Endothelial cell of umbilical vein (primary cell): Measurements from ENCODE around the gene PCNT. TPM values are rescaled to one million over a fixed set of nuclear protein-coding genes. Genes with fewer than 3 reads are reported as not detected.

Experiments used
- BruUV-seq: library from RNA; stranded (reverse); fragments of 400-500 nt; replicated peaks from 2 replicates; lab custom pipeline; 2021; lab: Mats Ljungman, UMichigan
- CTCF ChIA-PET: fragments of 300-600, 350-600 bp; sonication (Branson Sonifier 250); formaldehyde crosslinking; loops from one replicate; lab custom pipeline; 2021; ENCODE audit warnings: antibody characterized with exemption, inconsistent platforms; lab: Charles Lee
- POLR2A ChIA-PET: fragments of 300-600, 350-600 bp; sonication (Branson Sonifier 250); formaldehyde crosslinking; loops from one replicate; lab custom pipeline; 2021; ENCODE audit warnings: antibody characterized with exemption, inconsistent platforms; lab: Charles Lee
- DNase-seq: peaks from one replicate; pipeline ENCODE4 v3.0.0-alpha.2; 2011; ENCODE audit warnings: low read depth, low spot score
- FAIRE-seq: peaks from 2 replicates; lab custom pipeline; 2011; peaks lifted over from hg19 to GRCh38; lab: Jason Lieb, UNC
- H2AFZ ChIP-seq: 2 replicates; pipeline ENCODE4 v1.6.0; 2012; ENCODE audit warnings: low read depth, low read length, control low read depth, inconsistent platforms
- H3K27ac ChIP-seq: 2 replicates; pipeline ENCODE4 v1.5.1; 2011; ENCODE audit warnings: low read depth, mild to moderate bottlenecking, control low read depth, low read length, moderate library complexity; ENCODE audit not compliant: insufficient read depth
- H3K27me3 ChIP-seq, 2 experiments: 2 replicates each; pipeline versions ENCODE4 v1.6.0 to v1.6.1; 2011; ENCODE audit warnings: low read length in 2 of 2, mixed read lengths in 1 of 2; ENCODE audit not compliant: control insufficient read depth in 2 of 2, insufficient read depth in 2 of 2
- H3K36me3 ChIP-seq, 2 experiments: 2 replicates in 1 of 2; 3 replicates in 1 of 2; pipeline ENCODE4 v1.5.1; 2011; ENCODE audit warnings: low read length in 2 of 2, mild to moderate bottlenecking in 1 of 2, moderate library complexity in 1 of 2; ENCODE audit not compliant: control insufficient read depth in 2 of 2, insufficient read depth in 2 of 2; ENCODE audit errors: extremely low read depth in 1 of 2
- H3K4me1 ChIP-seq: 3 replicates; pipeline ENCODE4 v1.5.1; 2011; ENCODE audit warnings: mild to moderate bottlenecking, low read length; ENCODE audit not compliant: control insufficient read depth, insufficient read depth; ENCODE audit errors: extremely low read depth
- H3K4me2 ChIP-seq: 2 replicates; pipeline ENCODE4 v1.6.1; 2011; ENCODE audit warnings: low read length, control low read depth, mixed read lengths; ENCODE audit not compliant: insufficient read depth
- H3K4me3 ChIP-seq, 3 experiments: fragments of 200-600 bp in 1 of 3; sonication (generic), shearing (Covaris generic) in 1 of 3; replicated peaks in 1 of 3; 2 replicates each; pipeline ENCODE4 v1.5.1; 2011 to 2016; ENCODE audit warnings: control low read depth in 3 of 3, low read length in 3 of 3, mild to moderate bottlenecking in 2 of 3, inconsistent platforms in 1 of 3, low read depth in 1 of 3, moderate library complexity in 1 of 3; ENCODE audit not compliant: insufficient read depth in 1 of 3
- H3K79me2 ChIP-seq: 2 replicates; pipeline ENCODE4 v1.6.0; 2012; ENCODE audit warnings: low read length, inconsistent platforms; ENCODE audit not compliant: control insufficient read depth, insufficient read depth
- H3K9ac ChIP-seq: replicated peaks from 2 replicates; pipeline ENCODE3; 2011; ENCODE audit warnings: low read length, control low read depth; ENCODE audit not compliant: insufficient read depth; ENCODE audit errors: extremely low read depth
- H3K9me1 ChIP-seq: replicated peaks from 3 replicates; pipeline ENCODE4 v1.6.0; 2011; ENCODE audit warnings: mild to moderate bottlenecking, low read length; ENCODE audit not compliant: control insufficient read depth, insufficient read depth; ENCODE audit errors: extremely low read depth
- H3K9me3 ChIP-seq: replicated peaks from 2 replicates; pipeline ENCODE4 v1.5.1; 2012; ENCODE audit warnings: low read length, inconsistent platforms; ENCODE audit not compliant: control insufficient read depth, insufficient read depth
- H4K20me1 ChIP-seq: replicated peaks from 2 replicates; pipeline ENCODE3; 2011; ENCODE audit warnings: mild to moderate bottlenecking, low read length; ENCODE audit not compliant: control insufficient read depth, insufficient read depth; ENCODE audit errors: extremely low read depth
- EZH2 ChIP-seq: IDR thresholded peaks from 2 replicates; pipeline ENCODE4 v1.6.1; 2012; ENCODE audit warnings: borderline replicate concordance, low read depth, mild to moderate bottlenecking, moderate library complexity, low read length, inconsistent platforms; ENCODE audit not compliant: severe bottlenecking
- FOS ChIP-seq: IDR thresholded peaks from 2 replicates; pipeline ENCODE4 v1.6.1; 2011; ENCODE audit warnings: mild to moderate bottlenecking, low read length, moderate library complexity, borderline replicate concordance; ENCODE audit not compliant: insufficient read depth
- GATA2 ChIP-seq: IDR thresholded peaks from 2 replicates; pipeline ENCODE4 v1.7.0; 2011; ENCODE audit warnings: low read depth, mild to moderate bottlenecking, moderate library complexity, mixed read lengths, low read length; ENCODE audit not compliant: insufficient read length, insufficient read depth
- JUN ChIP-seq: IDR thresholded peaks from 2 replicates; pipeline ENCODE4 v1.6.1; 2011; ENCODE audit warnings: borderline replicate concordance, low read depth; ENCODE audit not compliant: insufficient read length, insufficient read depth
- MAX ChIP-seq: IDR thresholded peaks from 2 replicates; pipeline ENCODE4 v1.6.1; 2011; ENCODE audit not compliant: insufficient read depth, insufficient read length
- MYC ChIP-seq: IDR thresholded peaks from one replicate; pipeline ENCODE4 v1.6.1; 2011; ENCODE audit warnings: mild to moderate bottlenecking, low read depth, low read length
- POLR2A ChIP-seq: IDR thresholded peaks from 2 replicates; pipeline ENCODE4 v1.6.1; 2012; ENCODE audit warnings: low read depth, mild to moderate bottlenecking, control low read depth, low read length
- POLR2AphosphoS5 ChIP-seq: IDR thresholded peaks from 2 replicates; pipeline ENCODE4 v1.6.1; 2012; ENCODE audit warnings: low read depth, mild to moderate bottlenecking, control low read depth, low read length, moderate library complexity; ENCODE audit not compliant: insufficient read depth
- dilution Hi-C: fragments of 300-500 bp; cut with MboI; formaldehyde crosslinking; loops from one replicate; pipeline ENCODE4 v1.15.0; 2019; ENCODE audit warnings: low sequenced_read_pairs; ENCODE audit not compliant: extremely low pct_ligation_motif_present
- intact Hi-C: fragments of 100-400 bp; cut with micrococcal nuclease; formaldehyde crosslinking; loops from one replicate; pipeline ENCODE4 v1.10.0; 2022
- polyA plus RNA-seq, 4 experiments: library from polyadenylated mRNA; depleted of rRNA in 3 of 4; stranded (reverse) in 3 of 4; unstranded in 1 of 4; fragments of >200 nt; gene quantifications; 2 replicates each; pipeline versions ENCODE4 v1.2.1 to v1.2.3, GENCODE V29; 2011 to 2012; ENCODE audit warnings: missing spikeins in 1 of 4
- total RNA-seq: library from RNA; stranded (reverse); gene quantifications from 2 replicates; pipeline ENCODE4 v1.2.3, GENCODE V29; 2021
- TF ChIP-seq, protein P1 (sequence below), 2 donors: IDR thresholded peaks; 1 replicate in 1 of 2; 2 replicates in 1 of 2; pipeline ENCODE4 v1.5.1; 2011; ENCODE audit warnings: low read length in 2 of 2, mild to moderate bottlenecking in 2 of 2, moderate library complexity in 2 of 2, control low read depth in 1 of 2, inconsistent platforms in 1 of 2, low read depth in 1 of 2; ENCODE audit not compliant: insufficient read depth in 1 of 2; ENCODE audit errors: extremely low read depth in 1 of 2

The PCNT gene
- total and polyA plus RNA-seq, 2 donors (not counting 3 experiments of a cell fraction or from before 2014, with no cell fraction given), result 9.6 to 49.5 TPM

DNA sequence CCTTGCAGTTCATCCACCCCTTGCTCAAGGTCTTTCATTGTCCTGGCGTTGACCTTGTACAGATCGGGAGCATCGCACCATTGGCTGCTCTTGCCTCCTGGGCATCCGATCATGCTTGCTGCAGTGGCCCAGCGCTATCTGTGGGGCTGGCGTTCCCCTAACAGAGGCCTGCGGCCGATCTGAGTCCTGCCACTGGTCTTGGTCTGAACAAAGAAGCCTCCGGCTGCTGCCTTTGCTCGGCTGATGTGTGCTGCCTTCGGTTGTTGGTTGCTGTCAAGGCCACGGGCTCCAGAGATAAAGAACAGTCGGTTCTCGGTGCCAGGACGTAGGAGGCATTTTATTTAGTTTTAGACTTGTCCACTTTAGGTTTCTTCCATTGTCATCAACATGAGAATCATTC is 39.0 kb downstream of the PCNT start:
- FAIRE-seq (no peak), DNase-seq (no peak)
- ChIA-PET CTCF (no interaction called here), POLR2A (no interaction called here)
- no peak overlapping the region for H2AFZ ChIP-seq
- no peaks in the 10 kb centered on the region for H3K4me1 ChIP-seq
- no peaks in the 10 kb centered on the region for H3K27me3 ChIP-seq
- no peaks in the 10 kb centered on the region for H4K20me1 ChIP-seq
- no peaks in the 10 kb centered on the region for H3K9me1 ChIP-seq
- intact Hi-C loops (no loop called here), dilution Hi-C loops (no loop called here)
- H3K9me3 ChIP-seq, result no peaks in the 10 kb centered on the region
- no peak overlapping the region for H3K4me3 ChIP-seq
- TF ChIP-seq, protein P1, sequence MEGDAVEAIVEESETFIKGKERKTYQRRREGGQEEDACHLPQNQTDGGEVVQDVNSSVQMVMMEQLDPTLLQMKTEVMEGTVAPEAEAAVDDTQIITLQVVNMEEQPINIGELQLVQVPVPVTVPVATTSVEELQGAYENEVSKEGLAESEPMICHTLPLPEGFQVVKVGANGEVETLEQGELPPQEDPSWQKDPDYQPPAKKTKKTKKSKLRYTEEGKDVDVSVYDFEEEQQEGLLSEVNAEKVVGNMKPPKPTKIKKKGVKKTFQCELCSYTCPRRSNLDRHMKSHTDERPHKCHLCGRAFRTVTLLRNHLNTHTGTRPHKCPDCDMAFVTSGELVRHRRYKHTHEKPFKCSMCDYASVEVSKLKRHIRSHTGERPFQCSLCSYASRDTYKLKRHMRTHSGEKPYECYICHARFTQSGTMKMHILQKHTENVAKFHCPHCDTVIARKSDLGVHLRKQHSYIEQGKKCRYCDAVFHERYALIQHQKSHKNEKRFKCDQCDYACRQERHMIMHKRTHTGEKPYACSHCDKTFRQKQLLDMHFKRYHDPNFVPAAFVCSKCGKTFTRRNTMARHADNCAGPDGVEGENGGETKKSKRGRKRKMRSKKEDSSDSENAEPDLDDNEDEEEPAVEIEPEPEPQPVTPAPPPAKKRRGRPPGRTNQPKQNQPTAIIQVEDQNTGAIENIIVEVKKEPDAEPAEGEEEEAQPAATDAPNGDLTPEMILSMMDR (IDR thresholded peaks at IDR 0.05; ENCODE audit: extremely low read depth in 1 of 2, insufficient read depth in 1 of 2, low read depth in 1 of 2, low read length in 2 of 2), result no peak
- TF ChIP-seq MYC, result no peak
- TF ChIP-seq MAX, result no peak
- no peak for TF ChIP-seq GATA2
- no peak for TF ChIP-seq EZH2
- no peak for TF ChIP-seq POLR2AphosphoS5
- TF ChIP-seq JUN, result no peak
- no peak for TF ChIP-seq FOS
- TF ChIP-seq POLR2A, result no peak
- H3K9ac ChIP-seq, result no peak overlapping the region
- no peak overlapping the region for H3K4me2 ChIP-seq
- H3K27ac ChIP-seq, result no peak overlapping the region
- peaks cover 7 to 19% of the 10 kb centered on the region in 2 experiments for H3K36me3 ChIP-seq
- H3K79me2 ChIP-seq, result no peaks in the 10 kb centered on the region
- no TSS peak for BruUV-seq
